ENCODE measurements around the gene TNC.

Gene TNC

GRCh38 chr9:115043632-115044031 lies 74.3 kb downstream of the TNC start:
- no peak for DNase-seq

- no peak for DNase-seq
Measured at GRCh38 chr9:115042781-115043509, 75.0 kb downstream of the TNC start.

- no peak for DNase-seq
Measured at GRCh38 chr9:115039516-115040120, 78.3 kb downstream of the TNC start.

GRCh38 chr9:115038178-115038577 lies 79.8 kb downstream of the TNC start:
- no peak for DNase-seq

GRCh38 chr9:115036691-115037090 lies 81.3 kb downstream of the TNC start:
- DNase-seq: no peak

GRCh38 chr9:115035841-115036612 lies 81.9 kb downstream of the TNC start:
- peak; percentile 12 for DNase-seq

GRCh38 chr9:115034801-115035200 lies 83.2 kb downstream of the TNC start:
- DNase-seq: no peak

- no peak for DNase-seq
Measured at GRCh38 chr9:115033800-115034199, 84.2 kb downstream of the TNC start.

GRCh38 chr9:115032296-115032695 lies 85.7 kb downstream of the TNC start:
- DNase-seq: no peak

GRCh38 chr9:115030006-115030405 lies 88.0 kb downstream of the TNC start:
- DNase-seq: no peak

GRCh38 chr9:115025721-115026120 lies 92.2 kb downstream of the TNC start:
- no peak for DNase-seq

- no peak for DNase-seq
Measured at GRCh38 chr9:115024925-115025535, 92.9 kb downstream of the TNC start.

GRCh38 chr9:115022760-115023434 lies 95.1 kb downstream of the TNC start:
- no peak for DNase-seq

- DNase-seq: no peak
Measured at GRCh38 chr9:115018547-115019435, 99.2 kb downstream of the TNC start.

- DNase-seq: no peak
Measured at GRCh38 chr9:115016344-115016743, 101.6 kb downstream of the TNC start.

GRCh38 chr9:115015018-115015635 lies 102.8 kb downstream of the TNC start:
- DNase-seq: peak; percentile 6

GRCh38 chr9:115014438-115014837 lies 103.5 kb downstream of the TNC start:
- no peak for DNase-seq

GRCh38 chr9:115013998-115014397 lies 104.0 kb downstream of the TNC start:
- peak; percentile 72 for DNase-seq

- no peak for DNase-seq
Measured at GRCh38 chr9:115012486-115012885, 105.5 kb downstream of the TNC start.

- DNase-seq: no peak
Measured at GRCh38 chr9:115010874-115011273, 107.1 kb downstream of the TNC start.

- no peak for DNase-seq
Measured at GRCh38 chr9:115008536-115009270, 109.3 kb downstream of the TNC start.

Data from midbrain (tissue), 1 donor.